Posterior vena cava (tissue), 2 donors: Measurements from ENCODE around the gene CMTM1. TPM values are rescaled to one million over a fixed set of nuclear protein-coding genes. Genes with fewer than 3 reads are reported as not detected.

Experiments used
- DNase-seq: peaks from one replicate; pipeline ENCODE4 v3.0.0-alpha.2; 2020; ENCODE audit warnings: low spot score
- intact Hi-C, 2 donors: fragments of 100-400 bp; cut with DNase I; formaldehyde crosslinking; loops; one replicate each; pipeline versions ENCODE4 v1.14.1 to v1.14.2; 2022 to 2023
- total RNA-seq, 2 donors: library from RNA; stranded (reverse); fragmentation: NEBNext Ultra II Directional; extraction: Animal tissue kit (Norgen Biotek cat#: 25700); gene quantifications; one replicate each; pipeline ENCODE4 v1.2.1, GENCODE V29; 2021
- donor health status: DM: yes; HTN: yes; CAD: no.
- donor health status: DM: yes; HTN: yes; CAD: no.

CMTM1 gene
- total RNA-seq, 2 donors from 2014 or later: 2.1 to 3.1 TPM

DNA sequence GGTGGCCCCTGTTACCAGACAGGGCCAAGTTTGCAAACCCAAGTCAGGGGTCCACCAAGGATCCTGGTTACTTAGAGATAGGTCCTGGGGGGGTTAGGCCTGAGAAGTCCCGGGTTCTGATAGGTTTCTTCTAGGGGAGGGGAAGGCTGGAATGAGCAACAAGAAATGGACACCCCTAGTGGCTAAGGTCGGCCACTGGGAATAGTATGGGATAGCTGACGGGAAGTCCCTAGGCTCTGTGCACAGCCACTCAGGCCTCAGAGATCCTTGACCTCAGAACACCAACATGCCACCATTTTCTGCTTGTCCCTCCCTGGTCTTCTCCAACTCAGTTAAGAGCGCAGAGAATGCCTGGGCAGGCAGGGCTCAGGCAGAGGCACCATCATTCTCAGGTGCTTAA lies 29.7 kb upstream of the CMTM1 start:
- intact Hi-C loops: no loop called here
- no peak for DNase-seq

GRCh38 chr16:66537236-66537635 lies 29.0 kb upstream of the CMTM1 start:
- no peak for DNase-seq
- intact Hi-C loops: no loop called here

GRCh38 chr16:66538910-66539309 lies 27.3 kb upstream of the CMTM1 start:
- intact Hi-C loops: no loop called here
- no peak for DNase-seq

DNA sequence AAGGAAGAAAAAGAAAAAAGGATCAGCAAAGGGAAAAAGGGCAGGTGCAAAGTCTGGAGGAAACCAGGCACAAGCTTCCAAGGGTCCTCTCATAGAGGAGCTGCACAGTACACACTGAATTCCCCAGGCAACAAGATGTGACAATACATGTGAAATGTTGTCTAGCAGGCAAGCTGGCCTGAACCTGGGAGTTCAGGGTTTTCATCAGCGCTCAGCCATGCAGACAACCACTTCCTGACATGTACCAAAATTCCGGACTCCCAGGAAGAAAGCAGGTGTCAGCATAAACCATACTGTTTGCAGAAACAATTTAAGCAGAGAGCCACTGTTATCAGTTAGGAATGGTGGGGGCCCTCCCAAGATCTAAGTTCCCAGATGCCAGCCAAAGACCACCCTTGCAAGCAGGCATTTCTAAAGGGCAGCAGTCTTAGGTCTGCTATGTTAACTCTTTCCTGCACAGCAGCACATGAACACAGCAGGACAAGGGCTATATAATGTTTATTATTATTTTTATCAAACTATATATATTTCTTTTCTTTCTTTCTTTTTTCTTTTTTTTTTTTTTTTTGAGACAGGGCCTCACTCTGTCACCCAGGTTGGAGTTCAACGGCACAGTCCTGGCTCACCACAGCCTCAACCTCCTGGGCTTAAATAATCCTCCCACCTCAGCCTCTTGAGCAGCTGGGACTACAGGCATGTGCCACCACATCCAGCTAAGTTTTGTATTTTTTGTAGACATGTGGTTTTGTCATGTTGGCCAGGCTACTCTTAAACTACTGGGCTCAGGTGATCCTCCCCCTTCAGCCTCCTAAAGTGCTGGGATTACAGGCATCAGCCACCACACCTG lies 26.4 kb upstream of the CMTM1 start:
- intact Hi-C loops: no loop called here

GRCh38 chr16:66541388-66542355 lies 24.6 kb upstream of the CMTM1 start:
- intact Hi-C loops: no loop called here

More for the DNA sequence above, 26.4 kb upstream of the CMTM1 start:
- no peak for DNase-seq

GRCh38 chr16:66542396-66542795 lies 23.8 kb upstream of the CMTM1 start:
- intact Hi-C loops: no loop called here
- no peak for DNase-seq

More at GRCh38 chr16:66541388-66542355, 24.6 kb upstream of the CMTM1 start:
- no peak for DNase-seq

- intact Hi-C loops: no loop called here
- no peak for DNase-seq
Measured at GRCh38 chr16:66543541-66543940, 22.7 kb upstream of the CMTM1 start.

GRCh38 chr16:66544016-66544757 lies 22.1 kb upstream of the CMTM1 start:
- intact Hi-C loops: no loop called here
- no peak for DNase-seq

DNA sequence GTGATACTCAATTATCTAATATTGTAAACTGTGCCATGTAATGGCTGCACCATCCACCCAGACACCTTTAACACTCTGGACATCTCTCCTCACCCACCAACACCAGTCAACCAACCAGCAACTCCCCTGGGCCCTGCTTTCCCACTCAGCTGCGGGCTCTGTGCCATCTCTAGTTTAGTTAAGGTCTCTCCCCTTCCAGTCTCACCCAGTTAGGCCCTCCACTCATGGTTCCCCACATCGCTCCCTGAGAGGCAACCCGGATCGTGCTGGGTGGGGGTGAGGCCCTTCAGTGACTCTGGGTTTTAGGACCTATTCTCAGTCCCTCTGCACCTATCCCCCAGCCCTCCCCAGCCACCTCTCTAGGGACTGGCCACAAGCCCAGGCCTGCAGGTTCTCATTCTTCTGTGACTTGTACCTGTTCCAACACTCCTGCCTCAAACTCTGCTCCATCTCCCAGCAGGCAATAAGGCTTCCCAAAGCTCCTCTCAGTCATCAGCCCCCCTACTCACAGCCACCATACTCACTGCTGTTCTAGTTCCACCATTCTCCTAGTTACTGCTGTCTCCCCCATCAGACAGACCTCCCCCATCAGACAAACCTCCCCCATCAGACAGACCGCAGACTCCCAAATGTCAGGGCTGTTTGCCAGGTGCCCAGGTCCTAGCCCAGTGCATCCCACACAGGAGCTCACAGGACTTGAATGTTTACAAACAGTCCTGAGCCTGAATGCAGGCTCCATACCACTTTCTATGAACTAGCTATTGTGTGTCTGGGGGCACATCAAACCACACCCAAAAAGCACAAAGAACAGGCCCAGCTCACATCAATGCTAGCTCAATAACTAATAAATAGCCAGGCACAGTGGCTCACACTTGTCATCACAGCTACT lies 18.9 kb upstream of the CMTM1 start:
- no peak for DNase-seq
- intact Hi-C loops: no loop called here

DNA sequence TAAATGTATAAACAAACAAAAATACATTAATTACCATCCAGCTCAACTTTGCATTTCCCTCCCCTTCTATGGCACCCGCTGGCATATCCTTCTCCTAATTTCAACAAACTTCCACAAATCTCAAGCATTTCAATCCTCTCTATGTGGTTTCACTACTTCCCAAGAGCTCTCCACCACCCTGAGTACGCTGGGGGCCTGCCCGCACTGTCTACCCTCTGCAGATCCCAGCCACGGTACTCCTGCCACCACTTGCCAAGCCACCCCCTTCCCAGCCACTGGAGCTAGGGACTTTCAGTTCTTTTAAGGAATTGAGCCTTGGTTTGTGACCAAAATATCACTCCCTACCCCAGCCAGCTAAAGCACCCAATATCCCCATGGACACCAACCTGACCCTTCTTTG lies 18.2 kb upstream of the CMTM1 start:
- no peak for DNase-seq
- intact Hi-C loops: no loop called here

- intact Hi-C loops: no loop called here
- DNase-seq: no peak
Measured at GRCh38 chr16:66548868-66549267, 17.4 kb upstream of the CMTM1 start.

- DNase-seq: peak; percentile 90
- intact Hi-C loops: no loop called here
Measured at GRCh38 chr16:66549284-66550131, 16.7 kb upstream of the CMTM1 start, which contains the start of gene TK2. Gene TK2 (minus strand): TSS chr16:66550122. CDS start chr16:66550061, 61 bp downstream.

- no peak for DNase-seq
- intact Hi-C loops: no loop called here
Measured at GRCh38 chr16:66551348-66551759, 14.9 kb upstream of the CMTM1 start.

DNA sequence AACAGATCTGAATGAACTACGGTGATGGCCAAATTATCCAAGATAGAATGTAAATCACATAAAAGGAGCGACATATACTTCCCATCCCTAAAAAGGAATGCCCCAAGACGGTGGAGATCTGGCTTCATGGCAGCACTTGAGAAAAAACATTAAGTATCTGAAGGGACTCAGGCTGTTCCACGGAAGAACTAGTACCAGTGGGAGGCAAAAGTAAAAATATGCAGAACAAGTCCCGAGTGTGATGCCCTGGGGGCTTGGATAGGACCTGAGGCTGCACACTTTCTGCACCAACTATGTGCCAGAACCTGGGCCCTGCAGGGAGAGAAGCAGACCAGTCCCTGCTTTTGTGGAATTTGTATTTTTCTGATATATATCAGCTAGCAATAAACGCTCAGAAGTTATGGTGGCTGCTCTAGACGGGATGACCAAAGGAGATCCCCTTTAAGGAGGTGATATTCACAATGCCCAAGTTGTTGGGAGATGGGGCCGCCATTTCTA lies 14.4 kb upstream of the CMTM1 start:
- no peak for DNase-seq
- intact Hi-C loops: no loop called here

DNA sequence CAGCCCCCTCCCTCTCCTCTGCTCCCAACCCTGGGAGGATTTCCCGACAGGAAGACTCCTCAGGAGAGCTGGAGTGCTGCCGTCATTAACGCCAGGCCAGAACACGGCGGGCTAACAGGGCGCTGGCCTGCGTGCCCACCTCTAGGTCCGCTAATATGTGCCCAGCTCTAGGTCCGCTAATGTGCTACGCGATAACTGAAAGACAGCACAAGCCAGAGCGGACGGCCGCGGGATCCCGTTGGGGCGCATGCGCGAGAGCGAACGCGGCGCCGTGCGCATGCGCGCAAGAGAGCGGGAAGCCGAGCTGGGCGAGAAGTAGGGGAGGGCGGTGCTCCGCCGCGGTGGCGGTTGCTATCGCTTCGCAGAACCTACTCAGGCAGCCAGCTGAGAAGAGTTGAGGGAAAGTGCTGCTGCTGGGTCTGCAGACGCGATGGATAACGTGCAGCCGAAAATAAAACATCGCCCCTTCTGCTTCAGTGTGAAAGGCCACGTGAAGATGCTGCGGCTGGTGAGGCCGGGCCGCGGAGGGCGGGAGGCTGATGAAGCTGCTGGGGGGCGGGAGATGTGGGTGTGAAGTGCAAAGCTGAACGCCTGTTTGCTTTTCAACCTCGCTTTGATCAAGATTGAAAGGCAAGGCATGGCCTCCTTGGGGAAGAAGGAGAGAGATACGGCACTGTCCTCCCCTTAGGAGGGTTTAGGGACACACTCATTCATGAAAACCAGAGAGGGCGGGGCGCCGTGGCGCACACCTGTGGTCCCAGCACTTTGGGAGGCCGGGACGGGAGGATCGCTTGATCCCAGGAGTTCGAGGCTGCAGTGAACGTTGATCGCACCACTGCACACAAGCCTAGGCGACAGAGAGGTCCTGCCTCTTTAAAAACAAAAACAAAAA lies 13.7 kb upstream of the CMTM1 start, which contains the start of gene CKLF:
Gene CKLF, plus strand, starts transcription at position 291 of the 892 bp plus-strand sequence. Its CDS starts 140 bp downstream, at position 431.
- peak; percentile 97 for DNase-seq
- intact Hi-C loops: no loop called here

GRCh38 chr16:66553223-66553622 lies 13.0 kb upstream of the CMTM1 start:
- intact Hi-C loops: no loop called here
- DNase-seq: no peak
